Measurements from ENCODE around the gene NLN.

GRCh38 chr5:65816729-65817128, 94.7 kb downstream of the NLN start:
- no peak for TF ChIP-seq CTCF (IDR thresholded peaks at IDR 0.05)
- TF ChIP-seq POLR2A (IDR thresholded peaks at IDR 0.05): no peak

Measured in thyroid gland (tissue), 4 donors.